ENCODE results near the gene RAVER2.

RAVER2 gene

GRCh38 chr1:64839732-64840405, 95.0 kb downstream of the RAVER2 start:
- no peak for DNase-seq (ENCODE audit: low spot score)
- in situ Hi-C loops (cut with MboI; ENCODE audit: low pct_unique_long_range_greater_than_20kb, low sequenced_read_pairs, unreplicated experiment), result no loop called here
- TF ChIP-seq CTCF (IDR thresholded peaks at IDR 0.05; ENCODE audit: extremely low read depth, insufficient read depth, missing control alignments), result no peak

GRCh38 chr1:64841330-64842065, 96.6 kb downstream of the RAVER2 start:
- in situ Hi-C loops (cut with MboI; ENCODE audit: low pct_unique_long_range_greater_than_20kb, low sequenced_read_pairs, unreplicated experiment), result no loop called here
- no peak for TF ChIP-seq CTCF (IDR thresholded peaks at IDR 0.05; ENCODE audit: extremely low read depth, insufficient read depth, missing control alignments)
- DNase-seq (ENCODE audit: low spot score), result no peak

GRCh38 chr1:64842224-64842623, 97.3 kb downstream of the RAVER2 start:
- no peak for DNase-seq (ENCODE audit: low spot score)
- in situ Hi-C loops (cut with MboI; ENCODE audit: low pct_unique_long_range_greater_than_20kb, low sequenced_read_pairs, unreplicated experiment), result no loop called here
- no peak for TF ChIP-seq CTCF (IDR thresholded peaks at IDR 0.05; ENCODE audit: extremely low read depth, insufficient read depth, missing control alignments)

GRCh38 chr1:64843675-64844074, 98.8 kb downstream of the RAVER2 start:
- DNase-seq (ENCODE audit: low spot score), result no peak
- in situ Hi-C loops (cut with MboI; ENCODE audit: low pct_unique_long_range_greater_than_20kb, low sequenced_read_pairs, unreplicated experiment), result no loop called here
- no peak for TF ChIP-seq CTCF (IDR thresholded peaks at IDR 0.05; ENCODE audit: extremely low read depth, insufficient read depth, missing control alignments)

- in situ Hi-C loops (cut with MboI; ENCODE audit: low pct_unique_long_range_greater_than_20kb, low sequenced_read_pairs, unreplicated experiment), result no loop called here
- no peak for DNase-seq (ENCODE audit: low spot score)
- no peak for TF ChIP-seq CTCF (IDR thresholded peaks at IDR 0.05; ENCODE audit: extremely low read depth, insufficient read depth, missing control alignments)
These were observed 99.3 kb downstream of the RAVER2 start for GRCh38 chr1:64844175-64844574.

GRCh38 chr1:64844609-64845008, 99.7 kb downstream of the RAVER2 start:
- in situ Hi-C loops (cut with MboI; ENCODE audit: low pct_unique_long_range_greater_than_20kb, low sequenced_read_pairs, unreplicated experiment), result no loop called here
- no peak for TF ChIP-seq CTCF (IDR thresholded peaks at IDR 0.05; ENCODE audit: extremely low read depth, insufficient read depth, missing control alignments)
- no peak for DNase-seq (ENCODE audit: low spot score)
